OCI-LY1 (cell line): ENCODE measurements around the gene EPN2.

Source experiments
- H2AFZ ChIP-seq: fragments of 200-600 bp; sonication (generic), shearing (Covaris generic); 2 replicates; pipeline ENCODE4 v1.6.0; 2014; ENCODE audit warnings: antibody characterized with exemption, mild to moderate bottlenecking, low read length
- H3F3A ChIP-seq: fragments of 200-600 bp; sonication (generic), shearing (Covaris generic); 2 replicates; pipeline ENCODE4 v1.6.0; 2014; ENCODE audit warnings: mild to moderate bottlenecking, antibody characterized with exemption, low read length, moderate library complexity; ENCODE audit not compliant: insufficient read depth
- H3K27ac ChIP-seq: fragments of 200-600 bp; sonication (generic); 2 replicates; pipeline ENCODE4 v1.5.1; 2014; ENCODE audit warnings: low read length, mixed run types, mild to moderate bottlenecking, low read depth; ENCODE audit not compliant: poor library complexity, severe bottlenecking
- H3K27me3 ChIP-seq: fragments of 200-600 bp; sonication (generic); 2 replicates; pipeline ENCODE4 v1.6.0; 2014; ENCODE audit warnings: antibody characterized with exemption, mild to moderate bottlenecking, low read length, moderate library complexity; ENCODE audit not compliant: insufficient read depth
- H3K36me3 ChIP-seq: fragments of 200-600 bp; sonication (generic); 2 replicates; pipeline ENCODE4 v1.6.1; 2014; ENCODE audit warnings: mild to moderate bottlenecking, antibody characterized with exemption, low read length, moderate library complexity, mixed read lengths; ENCODE audit not compliant: insufficient read depth
- H3K4me1 ChIP-seq: fragments of 200-600 bp; sonication (generic); 2 replicates; pipeline ENCODE4 v1.5.1; 2014; ENCODE audit warnings: mild to moderate bottlenecking, low read length, moderate library complexity; ENCODE audit not compliant: insufficient read depth, severe bottlenecking
- H3K4me2 ChIP-seq: fragments of 200-600 bp; sonication (generic), shearing (Covaris generic); 2 replicates; pipeline ENCODE4 v1.6.1; 2014; ENCODE audit warnings: low read length
- H3K4me3 ChIP-seq: fragments of 200-600 bp; sonication (generic); 2 replicates; pipeline ENCODE4 v1.5.1; 2014; ENCODE audit warnings: low read length, low read depth, mild to moderate bottlenecking, mixed read lengths; ENCODE audit not compliant: poor library complexity, severe bottlenecking
- H3K79me2 ChIP-seq: fragments of 200-600 bp; shearing (Covaris generic); 2 replicates; pipeline ENCODE4 v1.6.1; 2016; ENCODE audit warnings: mixed run types, low read length, mixed read lengths; ENCODE audit not compliant: insufficient read depth
- H3K9ac ChIP-seq: fragments of 200-600 bp; sonication (generic), shearing (Covaris generic); 2 replicates; pipeline ENCODE4 v1.6.1; 2014; ENCODE audit warnings: mild to moderate bottlenecking, low read length, mixed read lengths
- H3K9me2 ChIP-seq: fragments of 200-600 bp; sonication (generic), shearing (Covaris generic); 2 replicates; pipeline ENCODE4 v1.6.1; 2014; ENCODE audit warnings: low read depth, mild to moderate bottlenecking, low read length, mixed read lengths
- H3K9me3 ChIP-seq: fragments of 200-600 bp; shearing (Covaris generic); 2 replicates; pipeline ENCODE4 v1.6.1; 2014; ENCODE audit warnings: low read length, mixed read lengths
- H4K20me1 ChIP-seq: fragments of 200-600 bp; sonication (generic), shearing (Covaris generic); 2 replicates; pipeline ENCODE4 v1.6.0; 2016; ENCODE audit warnings: mild to moderate bottlenecking, low read length; ENCODE audit not compliant: insufficient read depth
- CTCF ChIP-seq: fragments of 200-600 bp; sonication (generic), shearing (Covaris generic); IDR thresholded peaks from 2 replicates; pipeline ENCODE4 v1.5.1; 2017; ENCODE audit warnings: mild to moderate bottlenecking, antibody characterized with exemption, low read length, moderate library complexity, mixed read lengths
- EZH2 ChIP-seq: fragments of 200-600 bp; sonication (generic), shearing (Covaris generic); IDR thresholded peaks from 2 replicates; pipeline ENCODE4 v1.8.0; 2017; ENCODE audit warnings: borderline replicate concordance, mixed run types, mild to moderate bottlenecking, antibody characterized with exemption, low read length, moderate library complexity, mixed read lengths

Gene EPN2

GRCh38 chr17:19363114-19363438, 125.9 kb downstream of the EPN2 start:
- Histone ChIP-seq H3K27me3 (no peaks in the 10 kb centered on the region; the same call in 1 of the 2 replicates), H3F3A (no peaks in the 10 kb centered on the region), H2AFZ (no peak overlapping the region), H3K4me1 (peaks cover 12% of the 10 kb centered on the region), H4K20me1 (no peaks in the 10 kb centered on the region), H3K9me3 (no peaks in the 10 kb centered on the region), H3K79me2 (no peaks in the 10 kb centered on the region), H3K4me2 (peak overlapping the region; percentile 88), H3K36me3 (no peaks in the 10 kb centered on the region), H3K4me3 (peak overlapping the region; percentile 71), H3K9me2 (no peaks in the 10 kb centered on the region), H3K9ac (no peak overlapping the region; the same call in 1 of the 2 replicates), H3K27ac (no peak overlapping the region)
- TF ChIP-seq CTCF (no peak; the same call in 1 of the 2 replicates), EZH2 (no peak)

GRCh38 chr17:19363460-19364035, 126.4 kb downstream of the EPN2 start:
- no peaks in the 10 kb centered on the region for H3K79me2 ChIP-seq
- H3K27me3 ChIP-seq, result no peaks in the 10 kb centered on the region; the same call in 1 of the 2 replicates
- no peak overlapping the region for H3K4me3 ChIP-seq
- no peaks in the 10 kb centered on the region for H4K20me1 ChIP-seq
- H2AFZ ChIP-seq, result no peak overlapping the region
- no peaks in the 10 kb centered on the region for H3K9me3 ChIP-seq
- no peak overlapping the region for H3K4me2 ChIP-seq
- H3K9ac ChIP-seq, result no peak overlapping the region
- H3F3A ChIP-seq, result no peaks in the 10 kb centered on the region
- H3K27ac ChIP-seq, result no peak overlapping the region
- H3K9me2 ChIP-seq, result no peaks in the 10 kb centered on the region
- H3K4me1 ChIP-seq, result peaks cover 12% of the 10 kb centered on the region
- TF ChIP-seq CTCF (no peak), EZH2 (no peak)
- H3K36me3 ChIP-seq, result no peaks in the 10 kb centered on the region

GRCh38 chr17:19364699-19365498, 127.7 kb downstream of the EPN2 start:
- Histone ChIP-seq H3K9me2 (no peaks in the 10 kb centered on the region), H3K4me1 (peaks cover 12% of the 10 kb centered on the region), H3K36me3 (no peaks in the 10 kb centered on the region), H3K79me2 (no peaks in the 10 kb centered on the region), H3K4me2 (no peak overlapping the region), H3K9ac (no peak overlapping the region), H3F3A (no peaks in the 10 kb centered on the region), H3K4me3 (no peak overlapping the region), H2AFZ (no peak overlapping the region), H3K9me3 (no peaks in the 10 kb centered on the region), H3K27ac (no peak overlapping the region), H3K27me3 (no peaks in the 10 kb centered on the region; the same call in 1 of the 2 replicates), H4K20me1 (no peaks in the 10 kb centered on the region)
- TF ChIP-seq EZH2, result no peak
- TF ChIP-seq CTCF, result no peak
